Suprapubic skin (tissue), 4 donors: Measurements from ENCODE around the gene HIVEP3. TPM values are rescaled to one million over a fixed set of nuclear protein-coding genes. Genes with fewer than 3 reads are reported as not detected.

ENCODE experiments used
- DNase-seq, 2 donors: peaks; one replicate each; pipeline ENCODE4 v3.0.0-alpha.2; 2019; ENCODE audit warnings: low spot score in 2 of 2
- H3K27ac ChIP-seq: fragments of 200-600 bp; sonication (generic); one replicate; pipeline ENCODE4 v1.5.1; 2019
- H3K27me3 ChIP-seq: fragments of 200-600 bp; sonication (generic); one replicate; pipeline ENCODE4 v1.5.1; 2019
- H3K36me3 ChIP-seq: fragments of 200-600 bp; sonication (generic); one replicate; pipeline ENCODE4 v1.5.1; 2019
- H3K4me1 ChIP-seq: fragments of 200-600 bp; sonication (generic); one replicate; pipeline ENCODE4 v1.5.1; 2019
- H3K4me3 ChIP-seq: fragments of 200-600 bp; sonication (generic); one replicate; pipeline ENCODE4 v1.5.1; 2019; ENCODE audit warnings: mild to moderate bottlenecking
- H3K9me3 ChIP-seq: fragments of 200-600 bp; sonication (generic); one replicate; pipeline ENCODE4 v1.5.1; 2019
- EP300 ChIP-seq: sonication (generic); formaldehyde crosslinking; IDR thresholded peaks from one replicate; pipeline ENCODE4 v1.6.1; 2017; ENCODE audit warnings: antibody characterized with exemption
- POLR2A ChIP-seq, 2 donors: fragments of 450-650 bp; IDR thresholded peaks; one replicate each; pipeline ENCODE4 v1.6.1; 2017; ENCODE audit warnings: antibody characterized with exemption in 2 of 2, mild to moderate bottlenecking in 2 of 2, moderate library complexity in 2 of 2
- POLR2AphosphoS5 ChIP-seq, 3 donors: sonication (generic); formaldehyde crosslinking; IDR thresholded peaks; one replicate each; pipeline ENCODE4 v1.6.1; 2017; ENCODE audit warnings: antibody characterized with exemption in 3 of 3
- whole genome bisulfite sequencing: methylation state at CpG from one replicate; pipeline ENCODE4 v1.1.5; 2018; 5-methylcytosine and 5-hydroxymethylcytosine counted together
- total RNA-seq, 4 donors: library from RNA; depleted of rRNA; stranded (reverse); fragments of >200 nt; gene quantifications; one replicate each; pipeline ENCODE4 v1.1.0, GENCODE V29; 2016
- TF ChIP-seq, protein P1 (sequence below), 2 donors: fragments of 200-600 bp in 1 of 2; fragments of 450-650 bp in 1 of 2; sonication (generic) in 1 of 2; IDR thresholded peaks; one replicate each; pipeline ENCODE4 v1.5.1; 2016 to 2019; ENCODE audit warnings: antibody characterized with exemption in 2 of 2, mild to moderate bottlenecking in 1 of 2, moderate library complexity in 1 of 2

HIVEP3 gene
- total RNA-seq, 4 donors from 2014 or later: 11.3 to 23.9 (median 18.3) TPM

GRCh38 chr1:41714638-41715389 is 203.9 kb downstream of the HIVEP3 start:
- no peak for DNase-seq
- Histone ChIP-seq H3K4me3 (no peak overlapping the region), H3K27ac (no peak overlapping the region), H3K36me3 (no peaks in the 10 kb centered on the region), H3K4me1 (peaks cover 6% of the 10 kb centered on the region), H3K9me3 (no peaks in the 10 kb centered on the region), H3K27me3 (no peaks in the 10 kb centered on the region)
- 74% methylated on average over 7 of the region's 9 CpGs for WGBS
- TF ChIP-seq, protein P1, sequence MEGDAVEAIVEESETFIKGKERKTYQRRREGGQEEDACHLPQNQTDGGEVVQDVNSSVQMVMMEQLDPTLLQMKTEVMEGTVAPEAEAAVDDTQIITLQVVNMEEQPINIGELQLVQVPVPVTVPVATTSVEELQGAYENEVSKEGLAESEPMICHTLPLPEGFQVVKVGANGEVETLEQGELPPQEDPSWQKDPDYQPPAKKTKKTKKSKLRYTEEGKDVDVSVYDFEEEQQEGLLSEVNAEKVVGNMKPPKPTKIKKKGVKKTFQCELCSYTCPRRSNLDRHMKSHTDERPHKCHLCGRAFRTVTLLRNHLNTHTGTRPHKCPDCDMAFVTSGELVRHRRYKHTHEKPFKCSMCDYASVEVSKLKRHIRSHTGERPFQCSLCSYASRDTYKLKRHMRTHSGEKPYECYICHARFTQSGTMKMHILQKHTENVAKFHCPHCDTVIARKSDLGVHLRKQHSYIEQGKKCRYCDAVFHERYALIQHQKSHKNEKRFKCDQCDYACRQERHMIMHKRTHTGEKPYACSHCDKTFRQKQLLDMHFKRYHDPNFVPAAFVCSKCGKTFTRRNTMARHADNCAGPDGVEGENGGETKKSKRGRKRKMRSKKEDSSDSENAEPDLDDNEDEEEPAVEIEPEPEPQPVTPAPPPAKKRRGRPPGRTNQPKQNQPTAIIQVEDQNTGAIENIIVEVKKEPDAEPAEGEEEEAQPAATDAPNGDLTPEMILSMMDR (IDR thresholded peaks at IDR 0.05): no peak
- TF ChIP-seq POLR2A (IDR thresholded peaks at IDR 0.05) (no peak), POLR2AphosphoS5 (IDR thresholded peaks at IDR 0.05) (no peak), EP300 (no peak)

DNA sequence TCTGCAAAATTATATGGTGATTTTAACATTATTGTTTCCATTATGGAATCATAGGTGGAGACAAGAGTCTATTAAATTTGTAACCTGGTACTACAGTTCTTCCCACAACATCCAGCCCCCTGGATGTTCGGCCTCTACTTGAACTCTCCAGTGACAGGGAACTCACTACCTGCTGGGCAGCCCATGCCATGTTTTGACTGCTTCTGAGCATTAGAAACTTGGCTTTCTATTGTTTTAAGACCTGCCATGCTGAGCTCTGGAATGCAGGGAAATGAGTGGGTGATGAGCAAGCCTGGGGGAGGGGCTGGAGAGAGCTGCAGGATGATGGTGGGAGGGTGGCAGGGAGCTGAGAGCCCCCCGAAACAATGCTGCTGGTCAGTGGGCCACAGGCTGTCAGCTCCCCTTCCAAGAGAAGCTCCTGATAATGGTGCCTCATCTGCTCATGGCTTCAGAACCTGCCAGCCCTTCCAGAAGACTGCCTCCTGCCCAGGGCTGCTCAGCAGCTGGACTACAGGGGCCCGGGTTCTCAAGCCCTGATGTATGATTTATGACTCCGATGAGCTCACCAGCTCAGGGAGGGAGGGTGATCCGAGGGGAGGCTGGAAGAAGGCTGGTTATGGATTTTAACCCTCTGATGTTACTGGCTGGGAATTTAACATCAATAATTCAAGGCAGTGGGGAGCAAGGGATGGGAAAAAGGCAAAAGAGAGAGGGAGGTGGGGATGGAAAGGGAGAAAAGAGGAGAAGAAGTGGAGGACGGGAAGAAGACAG is 205.0 kb downstream of the HIVEP3 start:
- no peaks in the 10 kb centered on the region for H3K27me3 ChIP-seq
- TF ChIP-seq, protein P1 (IDR thresholded peaks at IDR 0.05): no peak
- no peak for TF ChIP-seq POLR2AphosphoS5 (IDR thresholded peaks at IDR 0.05)
- TF ChIP-seq POLR2A (IDR thresholded peaks at IDR 0.05): no peak
- TF ChIP-seq EP300: no peak
- H3K4me1 ChIP-seq: peaks cover 6% of the 10 kb centered on the region
- H3K9me3 ChIP-seq: no peaks in the 10 kb centered on the region
- 52% methylated on average over 6 of the region's 6 CpGs for WGBS
- DNase-seq: no peak
- H3K27ac ChIP-seq: no peak overlapping the region
- no peak overlapping the region for H3K4me3 ChIP-seq
- no peaks in the 10 kb centered on the region for H3K36me3 ChIP-seq

GRCh38 chr1:41713141-41713540 is 205.6 kb downstream of the HIVEP3 start:
- TF ChIP-seq POLR2AphosphoS5 (IDR thresholded peaks at IDR 0.05): no peak
- WGBS: 82% methylated on average over 5 of the region's 5 CpGs
- H3K27me3 ChIP-seq: no peaks in the 10 kb centered on the region
- no peak for DNase-seq
- H3K4me1 ChIP-seq: peaks cover 6% of the 10 kb centered on the region
- H3K27ac ChIP-seq: no peak overlapping the region
- H3K36me3 ChIP-seq: no peaks in the 10 kb centered on the region
- no peaks in the 10 kb centered on the region for H3K9me3 ChIP-seq
- H3K4me3 ChIP-seq: no peak overlapping the region

DNA sequence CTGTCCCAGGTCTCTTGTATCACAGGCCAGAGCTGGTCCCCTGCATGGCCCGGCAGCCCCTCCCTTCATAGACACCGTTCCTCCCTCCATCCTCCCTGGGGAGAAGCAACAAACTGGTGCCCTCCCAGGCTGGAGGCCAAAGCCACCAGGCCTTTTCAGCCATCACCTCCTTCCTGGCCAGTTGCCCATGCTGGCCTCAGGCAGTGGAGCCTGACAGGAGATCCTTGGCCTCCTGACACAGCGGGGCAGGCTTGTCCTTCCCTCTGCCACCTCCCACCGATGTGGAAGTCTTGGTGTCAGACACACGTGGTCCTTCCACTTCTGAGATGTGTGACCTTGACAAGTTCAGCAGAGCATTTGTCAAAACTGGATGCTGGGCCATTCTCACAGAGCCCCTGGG is 206.0 kb downstream of the HIVEP3 start:
- H3K27me3 ChIP-seq: no peaks in the 10 kb centered on the region
- H3K4me1 ChIP-seq: peaks cover 6% of the 10 kb centered on the region
- H3K9me3 ChIP-seq: no peaks in the 10 kb centered on the region
- no peak overlapping the region for H3K4me3 ChIP-seq
- no peaks in the 10 kb centered on the region for H3K36me3 ChIP-seq
- WGBS: 68% methylated on average over 5 of the region's 5 CpGs
- no peak overlapping the region for H3K27ac ChIP-seq
- TF ChIP-seq EP300 (no peak), POLR2AphosphoS5 (IDR thresholded peaks at IDR 0.05) (no peak), POLR2A (IDR thresholded peaks at IDR 0.05) (no peak)
- TF ChIP-seq, protein P1 (IDR thresholded peaks at IDR 0.05): no peak
- no peak for DNase-seq

- no peaks in the 10 kb centered on the region for H3K27me3 ChIP-seq
- TF ChIP-seq, protein P1 (IDR thresholded peaks at IDR 0.05): no peak
- TF ChIP-seq EP300 (no peak), POLR2AphosphoS5 (IDR thresholded peaks at IDR 0.05) (no peak), POLR2A (IDR thresholded peaks at IDR 0.05) (no peak)
- H3K27ac ChIP-seq: no peak overlapping the region
- 99% methylated on average over 12 of the region's 12 CpGs for WGBS
- H3K36me3 ChIP-seq: no peaks in the 10 kb centered on the region
- peaks cover 6% of the 10 kb centered on the region for H3K4me1 ChIP-seq
- no peak overlapping the region for H3K4me3 ChIP-seq
- no peaks in the 10 kb centered on the region for H3K9me3 ChIP-seq
- DNase-seq: no peak
Measured at GRCh38 chr1:41712081-41712480, 206.6 kb downstream of the HIVEP3 start.
